B cell (primary cell): ENCODE results near the gene TMEM238. TPM values are rescaled to one million over a fixed set of nuclear protein-coding genes. Genes with fewer than 3 reads are reported as not detected.

Experiments
- ATAC-seq: fragments of 200-7000 bp; cut with Tn5 transposase; one replicate; pipeline ENCODE4 v1.10.0; 2021; ENCODE audit warnings: low read depth, mild to moderate bottlenecking, moderate number of reproducible peaks, moderate library complexity
- CTCF ChIA-PET: fragments of 350-600 bp; sonication (Branson Sonifier 250); formaldehyde crosslinking; loops from one replicate; lab custom pipeline; 2021; ENCODE audit warnings: antibody characterized with exemption, inconsistent platforms; lab: Charles Lee
- POLR2A ChIA-PET: fragments of 350-600 bp; sonication (Branson Sonifier 250); formaldehyde crosslinking; loops from one replicate; lab custom pipeline; 2021; ENCODE audit warnings: antibody characterized with exemption; lab: Charles Lee
- DNase-seq: peaks from one replicate; pipeline ENCODE4 v3.0.0; 2013
- H2AFZ ChIP-seq: 2 replicates; pipeline ENCODE4 v1.6.1; 2012; ENCODE audit warnings: mild to moderate bottlenecking, low read depth, low read length; ENCODE audit not compliant: insufficient read depth, poor library complexity, severe bottlenecking
- H3K27ac ChIP-seq, 2 donors: 1 replicate in 1 of 2; 2 replicates in 1 of 2; pipeline ENCODE4 v1.5.1; 2012 to 2013; ENCODE audit warnings: low read length in 2 of 2, mild to moderate bottlenecking in 2 of 2, moderate library complexity in 1 of 2
- H3K27me3 ChIP-seq, 4 experiments: fragments of 200-600 bp in 1 of 4; sonication (generic) in 1 of 4; replicated peaks in 1 of 4; 1 replicate in 2 of 4; 2 replicates in 2 of 4; pipeline versions ENCODE4 v1.6.1 to v1.7.0; 2013 to 2016; ENCODE audit warnings: low read length in 3 of 4, mild to moderate bottlenecking in 2 of 4, mixed read lengths in 1 of 4, moderate library complexity in 1 of 4; ENCODE audit not compliant: insufficient read depth in 4 of 4, control insufficient read depth in 3 of 4; ENCODE audit errors: control extremely low read depth in 1 of 4
- H3K36me3 ChIP-seq, 2 experiments: replicated peaks in 1 of 2; 1 replicate in 1 of 2; 2 replicates in 1 of 2; pipeline versions ENCODE4 v1.6.1 to v1.7.1; 2013; ENCODE audit warnings: low read length in 1 of 2; ENCODE audit not compliant: insufficient read depth in 2 of 2, control insufficient read depth in 1 of 2; ENCODE audit errors: control extremely low read depth in 1 of 2, extremely low read depth in 1 of 2
- H3K4me1 ChIP-seq, 2 donors: fragments of 200-600 bp in 1 of 2; sonication (generic) in 1 of 2; 1 replicate in 1 of 2; 2 replicates in 1 of 2; pipeline versions ENCODE4 v1.5.1 to v1.6.1; 2013 to 2017; ENCODE audit warnings: low read length in 2 of 2; ENCODE audit not compliant: control insufficient read depth in 2 of 2, insufficient read depth in 2 of 2
- H3K4me2 ChIP-seq: replicated peaks from 2 replicates; pipeline ENCODE3; 2012; ENCODE audit warnings: mild to moderate bottlenecking, low read depth, low read length; ENCODE audit not compliant: poor library complexity, severe bottlenecking
- H3K4me3 ChIP-seq, 5 experiments: fragments of 200-600 bp in 1 of 5; sonication (generic) in 1 of 5; 1 replicate in 3 of 5; 2 replicates in 2 of 5; pipeline versions ENCODE4 v1.5.1 to v1.7.0; 2011 to 2016; ENCODE audit warnings: low read length in 4 of 5, mild to moderate bottlenecking in 4 of 5, low read depth in 2 of 5, control low read depth in 1 of 5, moderate library complexity in 1 of 5; ENCODE audit not compliant: insufficient read depth in 1 of 5; ENCODE audit errors: control extremely low read depth in 1 of 5, extremely low read depth in 1 of 5
- H3K79me2 ChIP-seq: fragments of 200-600 bp; sonication (generic); one replicate; pipeline ENCODE4 v1.6.0; 2016; ENCODE audit warnings: low read length; ENCODE audit not compliant: control insufficient read depth, insufficient read depth
- H3K9ac ChIP-seq: fragments of 200-600 bp; sonication (generic); 2 replicates; pipeline ENCODE4 v1.6.1; 2017; ENCODE audit warnings: mild to moderate bottlenecking, low read length, moderate library complexity
- H3K9me3 ChIP-seq, 3 donors: one replicate each; pipeline versions ENCODE4 v1.6.1 to v1.7.1; 2013; ENCODE audit warnings: low read length in 2 of 3; ENCODE audit not compliant: control insufficient read depth in 2 of 3, insufficient read depth in 1 of 3; ENCODE audit errors: control extremely low read depth in 1 of 3
- H4K20me1 ChIP-seq: 2 replicates; pipeline ENCODE4 v1.6.0; 2012; ENCODE audit warnings: mild to moderate bottlenecking, low read length; ENCODE audit not compliant: insufficient read depth, control insufficient read depth, poor library complexity, severe bottlenecking
- H3K27ac Mint-ChIP-seq: one replicate; pipeline ENCODE4 v1.8.0; 2021; ENCODE audit warnings: mixed read lengths
- H3K27me3 Mint-ChIP-seq: one replicate; pipeline ENCODE4 v1.8.0; 2021; ENCODE audit warnings: mixed read lengths
- H3K4me1 Mint-ChIP-seq: one replicate; pipeline ENCODE4 v1.8.0; 2021; ENCODE audit warnings: mixed read lengths
- H3K4me3 Mint-ChIP-seq: one replicate; pipeline ENCODE4 v1.8.0; 2021; ENCODE audit warnings: mixed read lengths
- H3K9me3 Mint-ChIP-seq: one replicate; pipeline ENCODE4 v1.8.0; 2022; ENCODE audit warnings: mixed read lengths; ENCODE audit not compliant: insufficient read depth
- EZH2 ChIP-seq: IDR thresholded peaks from 2 replicates; pipeline ENCODE4 v1.6.1; 2012; ENCODE audit warnings: borderline replicate concordance, low read depth, mild to moderate bottlenecking, moderate library complexity, low read length; ENCODE audit not compliant: insufficient read depth, poor library complexity, severe bottlenecking
- WGBS: methylation state at CpG from one replicate; pipeline ENCODE4 v1.1.5; 2013; ENCODE audit warnings: missing lambda C conversion rate; ENCODE audit not compliant: insufficient coverage; 5-methylcytosine and 5-hydroxymethylcytosine counted together
- intact Hi-C: fragments of 100-400 bp; cut with micrococcal nuclease; formaldehyde crosslinking; loops from one replicate; pipeline ENCODE4 v1.10.0; 2022
- polyA plus RNA-seq: library from polyadenylated mRNA; depleted of rRNA; stranded (reverse); fragments of >200 nt; gene quantifications from 2 replicates; pipeline ENCODE4 v1.2.3, GENCODE V29; 2012
- total RNA-seq, 2 donors: library from RNA; stranded (reverse); fragments of 120-200 nt in 1 of 2; gene quantifications; 1 replicate in 1 of 2; 2 replicates in 1 of 2; pipeline versions ENCODE4 v1.2.3 to v1.2.4, GENCODE V29; 2013 to 2022
- TF ChIP-seq, protein P1 (sequence below): fragments of 200-600 bp; IDR thresholded peaks from one replicate; pipeline ENCODE4 v1.8.0; 2022; ENCODE audit warnings: antibody characterized with exemption, mild to moderate bottlenecking

Gene TMEM238
- total and polyA plus RNA-seq, 2 donors (not counting 1 experiment from before 2014, with no cell fraction given), result 0.76 to 4.7 TPM

DNA sequence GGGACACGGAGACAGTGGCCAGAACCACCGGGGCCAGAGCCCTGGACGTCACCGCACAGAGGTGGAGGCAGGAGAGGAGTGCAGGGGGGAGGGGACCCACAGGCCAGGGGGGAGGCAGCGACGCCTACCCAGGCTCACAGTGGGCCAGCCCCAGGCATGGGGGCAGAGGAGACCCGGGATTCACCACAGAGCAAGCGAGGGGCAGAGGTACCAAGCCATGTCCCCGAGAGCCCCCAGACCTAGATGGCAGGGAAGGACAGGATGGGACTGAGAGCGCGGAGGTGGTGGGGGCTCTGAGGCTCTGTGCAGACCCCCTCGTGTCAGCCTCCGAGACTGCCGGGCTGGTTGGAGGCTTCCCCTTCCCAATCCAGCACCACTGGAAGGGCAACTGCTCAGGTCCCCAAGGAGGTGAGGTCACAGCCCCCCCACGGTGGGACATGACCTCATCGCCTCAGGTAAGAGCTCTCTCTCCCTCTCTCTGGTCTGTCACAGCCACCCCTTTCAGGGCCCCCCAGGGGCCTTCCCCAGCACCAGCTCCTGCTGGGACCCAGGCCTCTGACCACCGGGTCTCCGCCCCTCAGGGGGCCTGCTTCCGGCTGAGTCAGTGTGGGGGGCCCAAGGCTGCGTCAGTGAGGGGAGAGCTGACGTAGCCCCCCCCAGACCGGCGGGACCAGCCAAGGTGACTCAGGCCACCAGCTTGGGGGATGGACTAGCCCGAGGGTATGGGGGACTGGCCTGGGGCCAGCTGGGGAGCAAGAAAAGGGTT, 11.6 kb downstream of the TMEM238 start:
- Mint-ChIP-seq H3K27me3 (peaks cover 34% of the 10 kb centered on the region), H3K4me1 (peaks cover 9% of the 10 kb centered on the region), H3K4me3 (no peak overlapping the region), H3K27ac (no peak overlapping the region), H3K9me3 (no peaks in the 10 kb centered on the region)
- H3K9ac ChIP-seq, result no peak overlapping the region
- H3K4me2 ChIP-seq, result no peak overlapping the region
- H3K4me1 ChIP-seq, result peaks cover 15 to 17% of the 10 kb centered on the region in 2 donors
- H4K20me1 ChIP-seq, result no peaks in the 10 kb centered on the region
- no peak overlapping the region for H3K27ac ChIP-seq
- TF ChIP-seq EZH2, result no peak
- TF ChIP-seq, protein P1, sequence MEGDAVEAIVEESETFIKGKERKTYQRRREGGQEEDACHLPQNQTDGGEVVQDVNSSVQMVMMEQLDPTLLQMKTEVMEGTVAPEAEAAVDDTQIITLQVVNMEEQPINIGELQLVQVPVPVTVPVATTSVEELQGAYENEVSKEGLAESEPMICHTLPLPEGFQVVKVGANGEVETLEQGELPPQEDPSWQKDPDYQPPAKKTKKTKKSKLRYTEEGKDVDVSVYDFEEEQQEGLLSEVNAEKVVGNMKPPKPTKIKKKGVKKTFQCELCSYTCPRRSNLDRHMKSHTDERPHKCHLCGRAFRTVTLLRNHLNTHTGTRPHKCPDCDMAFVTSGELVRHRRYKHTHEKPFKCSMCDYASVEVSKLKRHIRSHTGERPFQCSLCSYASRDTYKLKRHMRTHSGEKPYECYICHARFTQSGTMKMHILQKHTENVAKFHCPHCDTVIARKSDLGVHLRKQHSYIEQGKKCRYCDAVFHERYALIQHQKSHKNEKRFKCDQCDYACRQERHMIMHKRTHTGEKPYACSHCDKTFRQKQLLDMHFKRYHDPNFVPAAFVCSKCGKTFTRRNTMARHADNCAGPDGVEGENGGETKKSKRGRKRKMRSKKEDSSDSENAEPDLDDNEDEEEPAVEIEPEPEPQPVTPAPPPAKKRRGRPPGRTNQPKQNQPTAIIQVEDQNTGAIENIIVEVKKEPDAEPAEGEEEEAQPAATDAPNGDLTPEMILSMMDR, result no peak
- H3K4me3 ChIP-seq, result no peak overlapping the region
- H3K27me3 ChIP-seq, result peaks cover 0 to 82% (median 36%) of the 10 kb centered on the region in 4 experiments
- WGBS, result 44% methylated on average over 22 of the region's 24 CpGs
- no peaks in the 10 kb centered on the region for H3K36me3 ChIP-seq
- ATAC-seq, result no peak
- intact Hi-C loops, result no loop called here
- POLR2A ChIA-PET, result no interaction called here
- H3K79me2 ChIP-seq, result no peaks in the 10 kb centered on the region
- H2AFZ ChIP-seq, result no peak overlapping the region
- no peak for DNase-seq
- CTCF ChIA-PET, result interaction anchor here (1.0 kb wide), 1 partner anchor 231 kb away, joined by 3 read pairs; no protein-coding TSS in a partner anchor
- peaks cover 0 to 24% (median 0%) of the 10 kb centered on the region in 3 donors for H3K9me3 ChIP-seq

DNA sequence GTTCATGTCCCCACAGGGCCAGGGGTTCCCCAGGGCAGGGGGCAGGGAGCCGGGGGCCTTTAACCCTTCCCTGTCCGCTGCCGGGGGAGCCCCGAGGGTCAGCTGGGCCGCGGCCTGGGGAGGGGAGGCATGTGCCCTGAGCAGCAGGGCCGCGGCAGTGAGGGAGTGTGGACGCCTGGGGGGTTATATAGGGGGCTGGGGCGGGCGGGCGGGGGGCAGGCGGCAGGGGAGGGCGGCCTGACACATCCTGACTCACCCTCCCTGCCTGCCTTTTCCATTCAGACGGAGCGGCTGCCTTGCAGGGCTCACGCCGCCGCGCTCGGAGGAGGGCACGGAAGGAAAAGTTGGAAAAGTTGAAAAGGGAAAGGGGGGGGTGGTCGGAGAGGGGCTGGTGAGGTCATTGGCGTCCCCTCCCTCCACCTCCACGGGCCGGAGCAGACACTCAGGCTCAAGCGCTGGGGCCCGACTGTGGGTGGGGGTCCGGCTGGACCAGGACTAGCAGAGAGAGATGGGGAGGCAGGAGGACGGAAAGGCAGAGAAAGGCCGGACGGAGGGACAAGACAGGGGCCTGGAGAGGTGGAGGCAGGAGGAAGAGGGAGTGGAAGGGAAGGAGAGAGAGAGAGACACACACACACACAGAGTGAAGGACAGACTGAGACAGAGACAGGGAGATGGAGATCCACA, 13.6 kb downstream of the TMEM238 start, which contains the start of gene IL11:
Gene IL11 (minus strand): TSS at position 159 of the 684 bp plus-strand sequence. CDS start 153 bp downstream, at position 6.
- Histone ChIP-seq H3K27me3 (peaks cover 0 to 76% (median 29%) of the 10 kb centered on the region in 4 experiments), H3K9ac (peak within 1 kb of the TSS; percentile 53), H4K20me1 (no peaks in the 10 kb centered on the region), H3K4me2 (peak within 1 kb of the TSS; percentile 82), H3K36me3 (no peaks in the 10 kb centered on the region), H2AFZ (peak within 1 kb of the TSS; percentile 62), H3K27ac (no peak within 1 kb of the TSS), H3K9me3 (peaks cover 0 to 24% (median 0%) of the 10 kb centered on the region in 3 donors), H3K4me3 (peak within 1 kb of the TSS in 3 of 5 experiments; percentile 35 to 41 (median 38)), H3K4me1 (peaks cover 15 to 17% of the 10 kb centered on the region in 2 donors), H3K79me2 (no peaks in the 10 kb centered on the region)
- no peak within 1 kb of the TSS for H3K27ac Mint-ChIP-seq
- no peak for DNase-seq
- intact Hi-C loops, result no loop called here
- peaks cover 36% of the 10 kb centered on the region for H3K27me3 Mint-ChIP-seq
- ATAC-seq, result no peak
- H3K4me1 Mint-ChIP-seq, result peaks cover 9% of the 10 kb centered on the region
- ChIA-PET POLR2A (no interaction called here), CTCF (no interaction called here)
- WGBS, result 27% methylated on average over 8 of the region's 32 CpGs
- TF ChIP-seq, protein P1, result no peak
- TF ChIP-seq EZH2, result no peak
- H3K4me3 Mint-ChIP-seq, result peak within 1 kb of the TSS; percentile 78
- no peaks in the 10 kb centered on the region for H3K9me3 Mint-ChIP-seq
